ENCODE data around the gene SEC23A.
"Not testable (repeated sequence)": the region's sequence is repeated elsewhere in the genome, so short reads cannot be mapped to it uniquely, and the experiment has no call there.

The SEC23A gene

GRCh38 chr14:39060818-39061437, 42.1 kb downstream of the SEC23A start:
- TF ChIP-seq POLR2A (IDR thresholded peaks at IDR 0.05; ENCODE audit: low read depth, low read length) (no peak), SPI1 (IDR thresholded peaks at IDR 0.05; ENCODE audit: low read depth, low read length) (peak; percentile 92), PAX5 (IDR thresholded peaks at IDR 0.05; ENCODE audit: insufficient read depth, low read length, severe bottlenecking) (no peak), TAF1 (IDR thresholded peaks at IDR 0.05; ENCODE audit: low read depth, low read length) (no peak)
- FAIRE-seq (peak; percentile 82), DNase-seq (ENCODE audit: insufficient read length, low spot score) (peak; percentile 34)

- FAIRE-seq (no peak), DNase-seq (ENCODE audit: insufficient read length, low spot score) (no peak)
- no peak for TF ChIP-seq PAX5 (IDR thresholded peaks at IDR 0.05; ENCODE audit: insufficient read depth, low read length, severe bottlenecking)
- no peak for TF ChIP-seq POLR2A (IDR thresholded peaks at IDR 0.05; ENCODE audit: low read depth, low read length)
- no peak for TF ChIP-seq POU2F2 (IDR thresholded peaks at IDR 0.05; ENCODE audit: low read depth, low read length)
- no peak for TF ChIP-seq POLR2AphosphoS5 (IDR thresholded peaks at IDR 0.05; ENCODE audit: low read depth, low read length)
Measured at GRCh38 chr14:39055786-39056474, 47.1 kb downstream of the SEC23A start.

GRCh38 chr14:39052869-39053454, 50.1 kb downstream of the SEC23A start:
- DNase-seq (ENCODE audit: insufficient read length, low spot score); FAIRE-seq: not testable (repeated sequence)

GRCh38 chr14:39050389-39050788, 52.6 kb downstream of the SEC23A start:
- TF ChIP-seq POU2F2 (IDR thresholded peaks at IDR 0.05; ENCODE audit: low read depth, low read length) = no peak
- TF ChIP-seq POLR2AphosphoS5 (IDR thresholded peaks at IDR 0.05; ENCODE audit: low read depth, low read length) = no peak
- TF ChIP-seq SPI1 (IDR thresholded peaks at IDR 0.05; ENCODE audit: low read depth, low read length) = no peak
- no peak for TF ChIP-seq TAF1 (IDR thresholded peaks at IDR 0.05; ENCODE audit: low read depth, low read length)
- TF ChIP-seq POLR2A (IDR thresholded peaks at IDR 0.05; ENCODE audit: low read depth, low read length) = no peak
- no peak for TF ChIP-seq PAX5 (IDR thresholded peaks at IDR 0.05; ENCODE audit: insufficient read depth, low read length, severe bottlenecking)
- FAIRE-seq (no peak), DNase-seq (ENCODE audit: insufficient read length, low spot score) (no peak)

GRCh38 chr14:39045889-39046288, 57.1 kb downstream of the SEC23A start:
- FAIRE-seq; DNase-seq (ENCODE audit: insufficient read length, low spot score): not testable (repeated sequence)

- no peak for TF ChIP-seq POLR2A (IDR thresholded peaks at IDR 0.05; ENCODE audit: low read depth, low read length)
- TF ChIP-seq POU2F2 (IDR thresholded peaks at IDR 0.05; ENCODE audit: low read depth, low read length) = no peak
- no peak for TF ChIP-seq SPI1 (IDR thresholded peaks at IDR 0.05; ENCODE audit: low read depth, low read length)
- TF ChIP-seq PAX5 (IDR thresholded peaks at IDR 0.05; ENCODE audit: insufficient read depth, low read length, severe bottlenecking) = no peak
- TF ChIP-seq POLR2AphosphoS5 (IDR thresholded peaks at IDR 0.05; ENCODE audit: low read depth, low read length) = no peak
- no peak for TF ChIP-seq TAF1 (IDR thresholded peaks at IDR 0.05; ENCODE audit: low read depth, low read length)
- FAIRE-seq (peak; percentile 56), DNase-seq (ENCODE audit: insufficient read length, low spot score) (no peak)
Measured at GRCh38 chr14:39043352-39043943, 59.6 kb downstream of the SEC23A start.

GRCh38 chr14:39040529-39040928, 62.5 kb downstream of the SEC23A start:
- TF ChIP-seq TAF1 (IDR thresholded peaks at IDR 0.05; ENCODE audit: low read depth, low read length) (no peak), SPI1 (IDR thresholded peaks at IDR 0.05; ENCODE audit: low read depth, low read length) (no peak), PAX5 (IDR thresholded peaks at IDR 0.05; ENCODE audit: insufficient read depth, low read length, severe bottlenecking) (no peak), POLR2A (IDR thresholded peaks at IDR 0.05; ENCODE audit: low read depth, low read length) (no peak), POLR2AphosphoS5 (IDR thresholded peaks at IDR 0.05; ENCODE audit: low read depth, low read length) (no peak), POU2F2 (IDR thresholded peaks at IDR 0.05; ENCODE audit: low read depth, low read length) (no peak)
- FAIRE-seq = peak; percentile 61
- no peak for DNase-seq (ENCODE audit: insufficient read length, low spot score)

GRCh38 chr14:39038542-39038941, 64.5 kb downstream of the SEC23A start:
- FAIRE-seq = peak; percentile 9

GRCh38 chr14:39036760-39037159, 66.3 kb downstream of the SEC23A start:
- TF ChIP-seq PAX5 (IDR thresholded peaks at IDR 0.05; ENCODE audit: insufficient read depth, low read length, severe bottlenecking) (no peak), SPI1 (IDR thresholded peaks at IDR 0.05; ENCODE audit: low read depth, low read length) (no peak), POLR2A (IDR thresholded peaks at IDR 0.05; ENCODE audit: low read depth, low read length) (no peak), POU2F2 (IDR thresholded peaks at IDR 0.05; ENCODE audit: low read depth, low read length) (no peak), POLR2AphosphoS5 (IDR thresholded peaks at IDR 0.05; ENCODE audit: low read depth, low read length) (no peak), TAF1 (IDR thresholded peaks at IDR 0.05; ENCODE audit: low read depth, low read length) (no peak)
- no peak for FAIRE-seq
- DNase-seq (ENCODE audit: insufficient read length, low spot score) = no peak

More at GRCh38 chr14:39038542-39038941, 64.5 kb downstream of the SEC23A start:
- DNase-seq (ENCODE audit: insufficient read length, low spot score) = no peak
- TF ChIP-seq TAF1 (IDR thresholded peaks at IDR 0.05; ENCODE audit: low read depth, low read length) (no peak), POLR2AphosphoS5 (IDR thresholded peaks at IDR 0.05; ENCODE audit: low read depth, low read length) (no peak), SPI1 (IDR thresholded peaks at IDR 0.05; ENCODE audit: low read depth, low read length) (peak; percentile 12; the same call in 1 of the 2 replicates)

GRCh38 chr14:39035336-39035735, 67.7 kb downstream of the SEC23A start:
- DNase-seq (ENCODE audit: insufficient read length, low spot score) = no peak
- TF ChIP-seq PAX5 (IDR thresholded peaks at IDR 0.05; ENCODE audit: insufficient read depth, low read length, severe bottlenecking) = no peak
- no peak for TF ChIP-seq POU2F2 (IDR thresholded peaks at IDR 0.05; ENCODE audit: low read depth, low read length)
- TF ChIP-seq SPI1 (IDR thresholded peaks at IDR 0.05; ENCODE audit: low read depth, low read length) = no peak
- no peak for TF ChIP-seq TAF1 (IDR thresholded peaks at IDR 0.05; ENCODE audit: low read depth, low read length)
- no peak for TF ChIP-seq POLR2A (IDR thresholded peaks at IDR 0.05; ENCODE audit: low read depth, low read length)
- no peak for TF ChIP-seq POLR2AphosphoS5 (IDR thresholded peaks at IDR 0.05; ENCODE audit: low read depth, low read length)
- no peak for FAIRE-seq

Measured in GM12891 (cell line).